Stimulated activated CD4-positive, alpha-beta T cell treated with anti-CD3 and anti-CD28 coated beads, Interleukin-15, amount 100 ng/mL, for 1 hour (primary cell): ENCODE results near the gene MX2.
"Not testable (repeated sequence)": the region's sequence is repeated elsewhere in the genome, so short reads cannot be mapped to it uniquely, and the experiment has no call there.

Experiments
- DNase-seq, 2 donors: peaks; one replicate each; pipeline ENCODE4 v3.0.0-alpha.2; 2020; ENCODE audit warnings: low read depth in 1 of 2, low spot score in 1 of 2

MX2 gene

DNA sequence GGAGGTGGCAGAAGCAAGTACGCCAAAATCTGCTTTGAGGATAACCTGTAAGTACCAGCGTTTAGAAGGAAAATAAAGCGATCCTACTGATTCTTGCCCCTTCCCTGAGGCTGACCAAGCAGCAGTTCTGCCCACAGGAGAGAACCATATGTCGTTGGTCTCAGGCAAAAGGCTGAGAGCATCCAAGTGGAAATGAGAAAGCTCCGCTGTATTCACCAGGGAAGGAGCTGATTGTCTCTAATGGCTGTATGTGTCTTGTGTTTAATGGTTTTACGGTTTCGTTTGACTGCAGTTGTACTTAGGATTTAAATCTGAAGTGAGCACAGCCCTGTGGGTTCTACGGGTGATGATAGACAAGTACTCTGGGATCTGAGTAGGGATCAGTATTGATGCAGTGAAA lies 23.4 kb upstream of the MX2 start:
- DNase-seq: no peak

- no peak for DNase-seq
These were observed 19.8 kb upstream of the MX2 start for GRCh38 chr21:41342035-41342434.

DNA sequence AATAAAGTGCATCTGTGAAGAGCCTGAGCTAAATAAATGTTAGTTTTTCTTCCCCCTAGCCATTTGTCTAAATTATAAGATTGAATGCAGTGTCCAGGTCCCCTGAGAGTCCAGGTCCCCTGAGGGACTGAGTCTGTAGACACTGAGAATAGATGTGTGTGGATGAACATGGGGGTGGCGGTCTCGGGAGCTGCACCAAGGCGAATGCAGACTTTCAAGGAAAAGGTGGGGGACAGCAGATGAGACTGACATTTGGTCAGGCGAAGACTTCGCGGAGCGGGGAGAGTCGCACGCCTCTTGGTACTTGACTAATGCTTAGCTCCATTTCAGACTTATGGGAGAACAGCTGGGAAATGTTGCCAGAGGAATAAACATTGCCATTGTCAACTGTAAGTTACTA lies 17.7 kb upstream of the MX2 start:
- DNase-seq: no peak

- no peak for DNase-seq
These were observed 16.5 kb upstream of the MX2 start for GRCh38 chr21:41345356-41345755.

DNA sequence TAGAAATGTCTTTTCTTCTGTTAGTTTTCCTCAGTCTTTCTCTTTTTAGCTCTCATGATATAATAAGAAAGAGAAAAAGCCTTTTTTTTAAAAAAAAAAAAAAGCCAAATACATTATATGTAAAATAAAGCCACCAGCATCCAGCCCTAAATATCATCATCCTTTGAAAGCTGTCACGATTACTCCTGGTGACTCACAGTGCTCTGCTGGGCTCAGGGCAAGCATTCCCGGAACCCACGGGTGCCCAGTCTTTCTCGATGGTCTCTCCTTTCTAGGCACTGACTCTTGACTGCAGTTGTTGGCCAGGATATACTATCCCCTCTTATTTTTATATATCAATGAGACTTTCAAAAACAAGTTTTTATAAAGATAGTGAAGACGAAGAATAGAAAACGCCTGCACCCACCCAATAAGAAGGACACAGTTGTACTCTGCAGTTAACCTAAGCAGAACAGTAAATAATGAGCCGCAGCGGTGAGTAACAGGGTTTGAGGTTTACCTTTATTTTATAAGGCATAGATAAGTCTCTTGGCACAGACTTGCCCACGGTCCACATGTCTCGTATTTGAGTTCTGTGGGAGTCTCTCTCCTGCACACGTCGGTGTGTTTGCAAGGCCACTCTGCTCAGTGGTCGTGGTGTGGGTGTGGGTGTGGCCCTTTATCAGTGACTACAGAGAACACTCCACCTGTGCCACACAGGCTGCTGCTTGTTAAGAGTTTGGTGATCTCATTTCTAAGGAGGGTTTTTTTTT lies 15.7 kb upstream of the MX2 start:
- DNase-seq: no peak

DNA sequence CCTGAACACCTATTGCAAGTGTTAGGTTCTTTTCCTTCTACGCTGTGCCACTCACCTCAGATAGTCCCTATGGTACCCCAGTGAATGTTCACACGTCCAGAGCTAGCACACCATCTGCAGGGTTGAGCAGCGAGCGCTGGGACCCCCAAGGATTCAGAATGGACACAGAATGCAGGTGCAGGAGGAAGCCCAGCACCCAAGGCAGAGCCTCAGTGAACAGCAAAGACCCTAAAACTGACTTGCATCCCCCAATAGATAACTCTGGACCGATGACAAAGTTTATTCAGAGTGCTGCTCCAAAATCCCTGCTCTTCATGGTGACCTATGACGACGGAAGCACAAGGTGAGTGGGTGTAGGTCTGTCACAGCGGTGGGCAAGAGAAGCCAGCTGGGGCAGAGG lies 15.1 kb upstream of the MX2 start:
- no peak for DNase-seq

DNA sequence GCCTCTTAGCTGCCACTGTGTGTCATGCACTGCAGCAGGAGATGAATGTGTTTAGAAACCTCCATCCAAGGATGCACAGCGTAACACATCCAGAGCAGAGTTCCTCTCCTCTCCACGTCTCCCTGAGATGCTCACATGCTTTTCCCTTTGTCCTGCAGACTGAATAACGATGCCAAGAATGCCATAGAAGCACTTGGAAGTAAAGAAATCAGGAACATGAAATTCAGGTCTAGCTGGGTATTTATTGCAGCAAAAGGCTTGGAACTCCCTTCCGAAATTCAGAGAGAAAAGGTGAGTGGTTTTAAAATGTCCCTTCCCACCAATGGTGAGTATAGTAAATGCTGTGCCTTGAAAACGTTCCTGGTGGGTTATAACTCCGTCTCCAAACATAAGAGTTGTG lies 13.4 kb upstream of the MX2 start:
- DNase-seq: no peak

DNA sequence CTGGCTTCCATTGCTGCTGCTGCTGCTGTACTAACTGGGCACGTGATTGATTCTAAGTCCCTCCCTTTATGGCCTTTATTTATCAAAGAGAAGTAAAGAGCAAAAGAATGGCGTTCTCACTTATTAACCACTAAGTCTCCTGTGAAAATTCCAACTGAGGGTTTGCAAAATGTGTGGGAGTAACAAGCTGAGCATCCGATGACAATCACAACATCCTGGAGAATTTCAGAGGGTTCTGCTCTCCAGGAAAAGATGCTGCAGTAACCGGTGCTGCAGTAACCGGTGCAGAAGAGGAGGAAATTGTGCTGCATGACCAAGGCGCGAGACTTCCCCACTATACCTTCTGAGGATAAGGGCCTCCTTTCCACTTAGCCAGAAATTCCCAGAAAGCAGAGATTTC lies 12.7 kb upstream of the MX2 start:
- DNase-seq: no peak

DNA sequence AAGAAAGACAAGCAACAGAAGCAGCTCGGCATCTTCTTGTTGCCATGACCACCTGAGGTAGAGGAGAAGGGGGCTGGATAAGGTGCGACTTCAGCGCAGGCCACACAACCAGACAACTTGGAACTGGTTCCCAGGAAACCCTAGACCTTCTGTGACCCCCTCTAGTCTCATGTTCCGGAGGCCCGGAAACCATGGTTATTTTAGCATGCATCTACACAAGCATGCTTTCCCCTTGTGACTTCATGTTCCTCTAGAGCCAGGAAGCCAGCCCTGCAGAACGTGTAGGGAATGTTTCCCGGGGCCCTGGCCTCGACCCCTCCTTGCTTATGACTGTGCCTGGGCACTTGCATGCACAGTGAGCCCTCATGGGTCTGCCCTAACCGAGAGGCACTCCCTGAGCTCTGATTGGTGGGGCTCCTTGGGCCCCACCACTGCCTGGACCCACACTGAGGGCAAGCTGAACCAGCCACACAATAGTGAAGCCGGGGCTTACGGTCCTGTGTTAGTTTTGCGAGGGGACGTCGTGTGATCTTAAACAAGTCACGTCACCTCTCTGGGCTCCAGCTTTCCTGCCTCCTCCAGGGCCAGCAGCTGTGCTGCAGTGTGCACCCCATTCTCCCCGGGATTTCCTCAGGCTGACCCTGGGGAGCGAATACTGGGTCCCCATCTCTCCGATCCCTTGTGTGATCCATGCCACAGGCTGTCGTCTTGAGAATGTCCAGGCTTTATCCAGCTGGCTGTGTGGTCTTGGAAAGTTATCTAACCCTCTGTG lies 12.0 kb upstream of the MX2 start:
- DNase-seq: no peak

GRCh38 chr21:41350436-41351155 lies 11.2 kb upstream of the MX2 start:
- DNase-seq: no peak

DNA sequence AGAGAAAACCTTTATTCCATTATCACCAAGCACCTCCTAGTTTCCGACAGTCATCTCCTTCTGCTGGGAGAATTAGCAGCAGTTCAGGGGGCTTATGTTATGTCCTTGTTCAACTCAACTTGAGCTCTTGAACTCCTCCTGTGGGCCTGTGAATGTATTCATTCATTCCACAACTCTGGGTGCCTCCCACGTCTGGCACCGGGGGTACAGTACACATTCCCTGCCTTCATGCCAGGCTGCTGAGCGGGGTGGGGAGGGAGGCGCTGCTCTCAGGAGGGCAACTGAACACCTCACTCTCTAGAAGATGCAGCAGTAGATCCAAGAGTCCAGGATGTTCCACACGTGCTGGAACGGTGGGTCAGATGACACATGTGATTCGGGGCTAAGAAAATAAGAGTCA lies 4.3 kb upstream of the MX2 start:
- no peak for DNase-seq

GRCh38 chr21:41358193-41359166 lies 3.3 kb upstream of the MX2 start:
- no peak for DNase-seq

DNA sequence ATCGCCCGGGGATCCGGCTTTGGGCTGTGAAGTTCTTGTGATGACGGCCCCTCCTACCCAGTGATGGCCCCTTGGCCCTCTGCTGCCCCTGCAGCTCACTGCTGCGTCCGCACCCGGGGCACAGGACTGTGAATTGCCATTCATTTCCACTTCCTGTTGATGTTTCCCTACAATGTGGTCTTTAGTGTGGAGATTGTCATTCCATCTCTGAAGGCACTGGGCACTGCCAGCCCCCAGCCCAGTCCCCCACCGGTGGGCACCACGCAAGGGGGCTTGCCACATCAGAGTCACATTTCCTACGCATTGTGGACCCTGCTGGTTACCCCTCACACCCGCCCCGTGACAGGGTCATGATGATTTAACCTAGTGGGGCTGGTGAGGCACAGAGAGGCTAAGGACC lies 2.5 kb upstream of the MX2 start:
- DNase-seq: no peak

DNA sequence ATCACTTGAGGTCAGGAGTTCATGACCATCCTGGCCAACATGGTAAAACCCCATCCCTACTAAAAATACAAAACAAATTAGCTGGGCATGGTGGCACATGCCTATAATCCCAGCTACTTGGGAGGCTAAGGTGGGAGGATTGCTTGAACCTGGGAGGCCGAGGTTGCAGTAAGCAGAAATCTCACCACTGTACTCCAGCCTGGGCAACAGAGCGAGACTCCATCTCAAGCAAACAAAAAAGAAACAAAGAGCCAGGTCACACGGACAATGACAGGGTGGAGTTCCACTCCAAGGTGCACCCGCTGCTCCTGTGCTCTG lies 2.1 kb upstream of the MX2 start:
- DNase-seq: not testable (repeated sequence)

GRCh38 chr21:41360072-41360821 lies 1.6 kb upstream of the MX2 start:
- no peak for DNase-seq

GRCh38 chr21:41361053-41361785 lies 608 bp upstream of the MX2 start:
- no peak for DNase-seq

GRCh38 chr21:41362605-41363369 lies 960 bp downstream of the MX2 start:
- DNase-seq: no peak

DNA sequence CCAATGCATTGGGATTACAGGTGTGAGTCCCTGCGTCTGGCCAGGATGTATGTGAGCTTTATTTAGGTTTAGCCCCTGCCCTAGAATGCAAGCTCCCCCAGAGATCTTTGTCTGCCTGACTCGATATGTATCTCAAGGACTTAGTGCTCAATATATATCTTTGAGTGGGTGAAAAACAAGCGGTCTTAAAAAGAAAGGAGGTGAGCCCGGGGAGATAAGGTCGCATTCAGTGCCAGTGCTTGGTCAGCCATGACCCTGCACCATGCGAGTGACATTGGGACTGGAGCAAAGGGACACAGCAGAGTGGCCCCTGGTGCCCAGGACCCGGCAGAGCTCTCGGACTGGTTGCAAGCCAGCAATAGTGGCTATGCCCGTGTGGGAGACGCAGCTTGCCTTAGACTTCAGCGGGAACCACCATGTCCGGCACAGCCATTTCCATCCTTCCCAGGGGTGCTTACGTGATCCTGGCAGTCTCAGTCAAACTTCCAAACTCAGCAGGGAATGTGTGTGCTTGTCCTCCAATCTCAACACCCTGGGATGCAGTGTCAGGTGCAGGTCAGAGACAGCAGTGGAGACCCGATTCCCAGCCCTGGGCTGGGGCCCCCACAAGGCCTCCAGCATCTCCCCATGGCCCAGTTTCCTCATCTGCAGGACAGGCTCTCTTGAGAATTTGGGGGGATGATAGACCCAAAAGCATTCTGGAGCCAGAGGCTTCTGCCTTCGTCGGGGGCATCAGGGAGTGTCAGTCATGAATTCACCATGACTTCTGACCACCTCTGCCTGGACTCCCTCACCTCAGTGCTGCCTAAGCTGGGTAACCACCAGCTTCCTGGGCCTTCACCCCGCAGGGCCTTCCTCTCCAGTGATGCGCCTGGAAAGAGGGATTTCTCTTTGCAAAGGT lies 1.8 kb downstream of the MX2 start:
- DNase-seq: no peak
